Bronchial epithelial cell (primary cell): ENCODE results near the gene GABRD. TPM values are rescaled to one million over a fixed set of nuclear protein-coding genes. Genes with fewer than 3 reads are reported as not detected.

Experiments
- DNase-seq: peaks from one replicate; pipeline ENCODE4 v3.0.0-alpha.2; 2010; ENCODE audit warnings: low read depth
- FAIRE-seq: peaks from 2 replicates; lab custom pipeline; 2011; peaks lifted over from hg19 to GRCh38; lab: Jason Lieb, UNC
- H3K27me3 ChIP-seq: 2 replicates; pipeline ENCODE4 v1.5.1; 2011; ENCODE audit warnings: low read length; ENCODE audit not compliant: control insufficient read depth, insufficient read depth
- H3K36me3 ChIP-seq: 2 replicates; pipeline ENCODE4 v1.5.1; 2011; ENCODE audit warnings: low read length; ENCODE audit not compliant: control insufficient read depth, insufficient read depth
- H3K4me3 ChIP-seq: 2 replicates; pipeline ENCODE4 v1.5.1; 2011; ENCODE audit warnings: mild to moderate bottlenecking, low read depth, low read length, control low read depth
- CTCF ChIP-seq: IDR thresholded peaks from 2 replicates; pipeline ENCODE4 v1.5.1; 2011; ENCODE audit warnings: mild to moderate bottlenecking, moderate library complexity, low read length, control low read depth, inconsistent platforms; ENCODE audit not compliant: insufficient read depth, severe bottlenecking
- total RNA-seq: library from RNA; depleted of rRNA; stranded (reverse); fragments of >200 nt; gene quantifications from 2 replicates; pipeline ENCODE4 v1.2.1, GENCODE V29; 2014

GABRD gene
- total RNA-seq, 1 donor from 2014 or later: not detected

DNA sequence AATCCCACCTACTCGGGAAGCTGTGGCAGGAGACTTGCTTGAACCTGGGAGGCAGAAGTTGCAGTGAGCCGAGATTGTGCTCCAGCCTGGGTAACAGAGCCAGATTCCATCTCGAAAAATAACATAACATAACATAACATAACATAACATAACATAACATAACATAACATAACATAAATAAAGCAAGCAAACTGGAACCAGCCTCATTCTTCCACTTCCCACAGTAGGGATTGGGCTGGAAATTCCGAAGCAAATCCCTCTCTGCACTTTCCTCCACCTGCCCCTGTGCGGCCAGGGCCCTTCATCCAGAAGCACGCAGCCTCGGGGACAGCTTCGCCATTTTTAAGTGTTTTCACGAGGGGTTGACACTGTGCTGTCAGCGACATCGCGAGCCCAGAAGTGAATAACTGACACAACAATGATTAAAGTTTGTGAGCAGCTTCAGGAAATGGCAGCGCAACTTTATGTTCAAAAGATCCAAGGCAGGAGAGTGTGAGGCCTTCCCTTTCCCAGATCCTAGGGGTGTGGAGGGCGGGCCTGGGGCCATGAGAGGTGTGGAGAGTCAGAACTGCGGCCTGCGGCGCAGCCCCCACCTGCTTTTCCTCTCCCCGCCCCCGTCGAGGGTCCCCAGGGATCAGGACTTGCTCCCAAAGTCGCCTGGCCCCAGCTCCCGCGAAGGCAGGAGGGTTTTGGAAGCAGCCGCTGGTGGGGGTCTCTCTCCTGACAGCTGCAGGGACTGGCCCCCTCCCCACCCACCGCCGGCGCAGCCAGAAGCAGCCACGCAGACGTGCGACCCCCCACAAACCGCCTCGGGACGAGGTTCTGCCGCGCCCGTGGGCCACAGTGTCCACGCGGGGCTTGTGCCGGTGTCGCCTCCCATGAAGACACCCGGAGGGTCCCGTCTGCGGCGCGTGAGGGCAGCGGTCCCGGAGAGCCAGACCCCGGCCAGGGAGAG lies 651 bp upstream of the GABRD start:
- H3K4me3 ChIP-seq: no peak overlapping the region
- H3K36me3 ChIP-seq: no peaks in the 10 kb centered on the region
- DNase-seq (no peak), FAIRE-seq (no peak)
- peaks cover 22% of the 10 kb centered on the region for H3K27me3 ChIP-seq
- no peak for TF ChIP-seq CTCF

GRCh38 chr1:2019571-2020309 lies 595 bp downstream of the GABRD start:
- Histone ChIP-seq H3K36me3 (no peaks in the 10 kb centered on the region), H3K27me3 (peaks cover 22% of the 10 kb centered on the region), H3K4me3 (no peak overlapping the region)
- no peak for DNase-seq
- no peak for TF ChIP-seq CTCF
- FAIRE-seq: no peak

- TF ChIP-seq CTCF: no peak
- DNase-seq (no peak), FAIRE-seq (no peak)
- no peaks in the 10 kb centered on the region for H3K36me3 ChIP-seq
- no peak overlapping the region for H3K4me3 ChIP-seq
- H3K27me3 ChIP-seq: peaks cover 22% of the 10 kb centered on the region
Observed at GRCh38 chr1:2020310-2020655, 1.1 kb downstream of the GABRD start.

GRCh38 chr1:2021550-2021949 lies 2.4 kb downstream of the GABRD start:
- TF ChIP-seq CTCF: no peak
- no peak for DNase-seq
- Histone ChIP-seq H3K36me3 (no peaks in the 10 kb centered on the region), H3K27me3 (peaks cover 22% of the 10 kb centered on the region), H3K4me3 (no peak overlapping the region)
- FAIRE-seq: no peak

DNA sequence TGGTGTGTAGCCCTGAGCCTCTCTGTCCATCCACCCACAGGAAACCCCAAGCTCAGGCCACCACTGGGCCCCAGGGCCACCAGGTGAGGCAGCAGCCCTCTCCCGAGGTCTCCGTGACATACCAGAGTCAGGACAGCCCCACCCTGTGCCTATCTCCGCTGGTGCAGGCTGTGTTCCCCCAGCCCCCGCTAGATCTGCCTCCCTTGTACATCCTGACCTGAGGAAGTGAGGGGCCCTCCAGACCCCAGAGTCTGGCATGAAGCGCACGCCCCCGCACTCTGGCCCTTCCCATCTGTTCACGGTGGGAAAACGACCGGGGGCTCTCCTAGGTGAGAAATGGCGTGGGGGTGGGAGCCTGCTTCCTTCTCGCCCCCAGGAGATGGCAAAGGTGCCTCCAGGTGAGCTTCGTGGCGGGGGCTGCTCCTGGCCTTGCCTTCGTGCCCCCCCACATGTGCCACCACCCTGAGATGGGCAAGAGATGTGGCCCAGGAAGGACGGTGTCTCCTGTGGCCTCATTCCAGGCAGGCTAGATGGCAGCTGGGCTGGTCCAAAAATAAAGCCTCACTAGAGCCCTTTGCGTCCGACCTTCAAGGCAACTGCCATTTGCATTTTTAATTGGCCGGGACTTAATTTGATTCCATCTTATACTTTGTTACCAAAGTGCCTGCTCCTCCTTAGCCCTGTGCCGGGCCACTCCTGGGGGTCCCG lies 3.1 kb downstream of the GABRD start:
- no peak for TF ChIP-seq CTCF
- Histone ChIP-seq H3K36me3 (no peaks in the 10 kb centered on the region), H3K4me3 (no peak overlapping the region), H3K27me3 (peaks cover 22% of the 10 kb centered on the region)
- FAIRE-seq (no peak), DNase-seq (no peak)
